NCI-H1092 (cell line): ENCODE results near the gene USP17L29.
"Not testable (repeated sequence)": the region's sequence is repeated elsewhere in the genome, so short reads cannot be mapped to it uniquely, and the experiment has no call there.

Experiments
- DNase-seq: peaks from one replicate; lab custom pipeline; 2025; lab: John Stamatoyannopoulos, UW

Gene USP17L29

GRCh38 chr4:9353338-9353737 is at the start of gene USP17L29:
TSS of gene USP17L29 (plus strand) at chr4:9353638. CDS start at chr4:9353638, 0 bp downstream.
- not testable (repeated sequence) for DNase-seq

GRCh38 chr4:9324191-9324590 is 29.2 kb upstream of the USP17L29 start:
- not testable (repeated sequence) for DNase-seq

- not testable (repeated sequence) for DNase-seq
These were observed 28.6 kb upstream of the USP17L29 start, which contains the start of gene USP17L24 for GRCh38 chr4:9324865-9325264. TSS of gene USP17L24 (plus strand) at chr4:9325165. CDS start at chr4:9325165, 0 bp downstream.

- DNase-seq: not testable (repeated sequence)
These were observed 23.8 kb upstream of the USP17L29 start, which contains the start of gene USP17L25 for GRCh38 chr4:9329611-9330010. TSS of gene USP17L25 (plus strand) at chr4:9329911. CDS start at chr4:9329911, 0 bp downstream.

GRCh38 chr4:9334358-9334757 is 19.1 kb upstream of the USP17L29 start, which contains the start of gene USP17L26:
TSS of gene USP17L26 (plus strand) at chr4:9334658. CDS start at chr4:9334658, 0 bp downstream.
- DNase-seq: not testable (repeated sequence)

GRCh38 chr4:9339103-9339502 is 14.3 kb upstream of the USP17L29 start, which contains the start of gene USP17L5:
TSS of gene USP17L5 (plus strand) at chr4:9339403. CDS start at chr4:9339403, 0 bp downstream.
- not testable (repeated sequence) for DNase-seq

GRCh38 chr4:9343848-9344247 is 9.6 kb upstream of the USP17L29 start, which contains the start of gene USP17L27:
TSS of gene USP17L27 (plus strand) at chr4:9344148. CDS start at chr4:9344148, 0 bp downstream.
- DNase-seq: not testable (repeated sequence)

GRCh38 chr4:9348593-9348992 is 4.8 kb upstream of the USP17L29 start, which contains the start of gene USP17L28:
TSS of gene USP17L28 (plus strand) at chr4:9348893. CDS start at chr4:9348893, 0 bp downstream.
- DNase-seq: not testable (repeated sequence)

- DNase-seq: not testable (repeated sequence)
These were observed 2.6 kb upstream of the USP17L29 start for GRCh38 chr4:9350866-9351265.

GRCh38 chr4:9362829-9363228 is 9.4 kb downstream of the USP17L29 start, which contains the start of gene USP17L30:
TSS of gene USP17L30 (plus strand) at chr4:9363129. CDS start at chr4:9363129, 0 bp downstream.
- not testable (repeated sequence) for DNase-seq

- DNase-seq: not testable (repeated sequence)
These were observed 26.4 kb downstream of the USP17L29 start for GRCh38 chr4:9379881-9380280.

GRCh38 chr4:9381012-9381534 is 27.6 kb downstream of the USP17L29 start:
- DNase-seq: not testable (repeated sequence)

GRCh38 chr4:9384126-9384525 is 30.7 kb downstream of the USP17L29 start:
- DNase-seq: no peak

GRCh38 chr4:9389001-9389400 is 35.6 kb downstream of the USP17L29 start:
- DNase-seq: not testable (repeated sequence)
